Measurements from ENCODE around the gene OR52J3. TPM values are rescaled to one million over a fixed set of nuclear protein-coding genes. Genes with fewer than 3 reads are reported as not detected.

The OR52J3 gene
- total RNA-seq, 1 experiment from 2014 or later, result not detected

DNA sequence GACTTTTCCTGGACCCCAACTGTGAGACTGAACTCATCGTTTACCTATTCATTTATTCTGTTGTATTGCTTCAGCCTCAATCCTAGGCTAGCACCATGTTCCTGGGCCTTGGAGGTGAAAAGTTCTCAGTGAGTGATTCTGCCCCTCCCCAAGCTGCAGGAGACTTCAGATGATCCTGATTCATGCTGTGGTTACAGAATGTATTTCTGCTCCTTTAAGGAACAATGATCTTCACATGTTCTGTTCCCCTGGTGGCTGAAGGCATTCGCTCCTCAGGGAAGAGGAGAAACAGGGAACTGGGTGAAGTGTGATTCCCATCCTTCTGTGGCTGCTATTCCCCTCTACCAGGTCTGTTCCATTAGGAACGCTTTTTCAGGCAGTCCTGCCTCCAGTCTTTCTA, 25.5 kb downstream of the OR52J3 start:
- no peak overlapping the region for H3K4me3 ChIP-seq
- no peak for DNase-seq
- no peaks in the 10 kb centered on the region for H3K36me3 ChIP-seq
- no peaks in the 10 kb centered on the region; the same call in 1 of the 2 replicates for H3K27me3 ChIP-seq
- no peaks in the 10 kb centered on the region for H3K9me3 ChIP-seq

DNA sequence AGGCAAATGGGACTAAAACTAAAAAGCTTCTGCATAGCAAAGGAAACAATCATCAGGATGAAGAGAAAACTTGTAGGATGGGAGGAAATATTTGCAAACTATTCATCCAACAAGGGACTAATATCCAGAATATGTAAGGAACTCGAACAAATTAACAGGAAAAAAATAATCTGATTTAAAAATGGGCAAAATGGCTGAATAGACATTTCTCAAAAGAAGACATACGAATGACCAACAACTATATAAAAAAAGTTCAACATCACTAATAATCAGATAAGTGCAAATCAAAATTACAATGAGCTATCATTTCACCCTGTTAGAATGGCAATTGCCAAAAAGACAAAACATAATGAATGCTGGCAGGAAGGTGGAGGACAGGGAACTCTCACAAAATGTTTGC, 35.1 kb downstream of the OR52J3 start:
- Histone ChIP-seq H3K4me3 (no peak overlapping the region), H3K9me3 (no peaks in the 10 kb centered on the region), H3K36me3 (no peaks in the 10 kb centered on the region), H3K27me3 (no peaks in the 10 kb centered on the region)
- DNase-seq, result no peak

DNA sequence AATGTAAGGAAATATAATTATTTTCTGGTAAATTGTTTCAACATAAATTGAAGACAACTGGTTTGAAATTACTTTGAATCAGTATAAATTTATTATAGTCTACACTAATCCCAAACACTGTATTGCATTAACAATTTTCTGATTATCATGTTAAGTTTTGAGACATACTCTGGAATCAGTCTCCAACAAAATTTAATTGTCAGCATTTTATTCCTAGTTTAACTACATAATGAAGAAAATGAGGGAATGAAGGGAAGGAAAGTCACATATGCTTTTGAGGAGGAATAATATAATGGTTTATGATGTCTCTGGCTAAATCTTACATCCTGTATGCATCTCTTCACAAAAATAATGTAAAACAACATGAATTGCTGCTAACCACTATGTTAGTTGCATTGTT, 37.3 kb downstream of the OR52J3 start:
- no peak for DNase-seq
- no peaks in the 10 kb centered on the region for H3K27me3 ChIP-seq
- H3K36me3 ChIP-seq, result no peaks in the 10 kb centered on the region
- H3K9me3 ChIP-seq, result no peaks in the 10 kb centered on the region
- no peak overlapping the region for H3K4me3 ChIP-seq

DNA sequence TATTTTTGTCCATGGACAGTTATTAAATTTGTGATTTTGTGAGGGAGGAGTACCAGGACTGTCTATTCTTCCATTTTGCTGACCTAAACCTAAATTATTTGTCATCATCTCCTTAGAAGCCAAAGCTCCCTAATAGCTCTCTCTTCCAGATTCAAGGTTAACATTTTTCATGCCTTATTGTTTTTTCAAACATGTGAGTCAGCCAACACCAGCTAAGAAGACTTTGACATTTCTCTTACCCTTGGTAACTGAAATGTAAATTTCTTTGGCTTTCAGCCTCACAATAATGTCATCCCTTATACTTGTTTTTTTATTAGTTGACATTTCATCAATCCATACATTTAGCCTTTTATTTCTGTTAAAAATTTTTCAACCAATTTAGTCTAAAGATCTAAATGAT, 42.2 kb downstream of the OR52J3 start:
- DNase-seq, result no peak
- Histone ChIP-seq H3K9me3 (no peaks in the 10 kb centered on the region), H3K27me3 (no peaks in the 10 kb centered on the region)

DNA sequence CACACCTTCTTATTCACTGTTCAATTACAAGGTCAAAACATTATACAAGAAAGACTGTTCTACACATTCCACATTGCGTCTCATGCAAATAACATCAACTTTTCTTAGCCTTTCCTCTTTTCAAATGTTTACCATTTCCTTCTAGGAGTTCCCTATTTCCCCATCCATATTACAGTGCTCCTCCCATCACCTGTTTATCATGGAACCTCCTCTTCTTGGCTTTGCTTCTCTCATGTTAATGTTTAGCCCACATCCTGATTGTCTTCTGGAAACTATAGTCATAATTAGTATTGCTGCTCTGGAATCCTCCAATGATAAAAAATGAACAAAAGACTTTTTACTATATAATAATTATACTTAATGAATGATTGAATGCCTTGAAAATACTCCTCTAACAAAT, 44.3 kb downstream of the OR52J3 start:
- Histone ChIP-seq H3K9me3 (no peaks in the 10 kb centered on the region), H3K36me3 (no peaks in the 10 kb centered on the region), H3K4me3 (no peak overlapping the region), H3K27me3 (no peaks in the 10 kb centered on the region)
- no peak for DNase-seq

More for the DNA sequence above, 42.2 kb downstream of the OR52J3 start:
- Histone ChIP-seq H3K36me3 (no peaks in the 10 kb centered on the region), H3K4me3 (no peak overlapping the region)

DNA sequence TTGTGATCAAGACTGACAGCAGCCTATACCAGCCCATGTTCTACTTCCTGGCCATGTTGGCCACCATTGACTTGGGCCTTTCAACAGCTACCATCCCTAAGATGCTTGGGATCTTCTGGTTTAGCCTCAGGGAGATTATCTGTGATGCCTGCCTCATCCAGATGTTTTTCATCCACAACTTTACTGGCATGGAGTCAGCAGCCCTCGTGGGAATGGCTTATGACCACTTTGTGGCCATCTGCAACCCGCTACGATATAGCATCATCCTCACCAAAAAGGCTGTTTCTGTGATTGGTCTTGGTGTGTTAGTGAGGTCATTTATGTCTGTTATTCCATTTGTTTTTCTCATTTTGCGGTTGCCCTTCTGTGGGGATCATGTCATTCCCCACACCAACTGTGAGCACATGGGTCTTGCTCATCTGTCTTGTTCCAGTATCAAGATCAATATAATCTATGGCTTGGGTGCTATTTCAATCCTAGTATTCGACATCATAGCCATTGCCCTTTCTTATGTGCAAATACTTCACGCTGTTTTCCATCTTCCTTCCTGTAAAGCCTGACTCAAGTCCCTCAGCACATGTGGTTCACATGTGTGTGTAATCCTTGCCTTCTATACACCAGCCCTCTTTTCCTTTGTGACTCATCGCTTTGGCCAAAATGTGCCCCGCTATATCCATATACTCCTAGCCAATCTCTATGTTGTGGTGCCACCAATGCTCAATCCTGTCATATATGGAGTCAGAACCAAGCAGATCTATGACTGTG, 46.7 kb downstream of the OR52J3 start:
- no peak for DNase-seq
- Histone ChIP-seq H3K4me3 (no peak overlapping the region), H3K9me3 (no peaks in the 10 kb centered on the region), H3K36me3 (no peaks in the 10 kb centered on the region), H3K27me3 (no peaks in the 10 kb centered on the region; the same call in 1 of the 2 replicates)

DNA sequence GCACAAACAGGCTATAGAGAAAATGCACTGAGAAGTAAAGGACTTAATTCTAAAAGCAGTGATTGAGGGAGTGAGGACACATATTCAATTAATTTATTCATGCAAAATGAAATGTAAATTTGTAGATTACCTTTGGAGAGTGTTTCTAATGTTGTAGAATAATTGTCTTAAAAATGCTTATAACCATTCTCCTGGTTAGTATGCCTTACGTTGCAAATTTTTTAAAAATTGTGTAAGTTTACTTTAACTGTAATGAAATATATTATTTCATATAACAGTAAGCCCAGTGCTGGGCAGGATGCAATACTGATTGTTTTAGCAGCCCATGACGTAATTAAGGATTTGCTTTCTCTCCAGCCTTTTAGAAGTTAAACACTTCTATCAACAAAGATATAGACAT, 49.7 kb downstream of the OR52J3 start:
- no peak for DNase-seq
- H3K9me3 ChIP-seq, result no peaks in the 10 kb centered on the region
- H3K36me3 ChIP-seq, result no peaks in the 10 kb centered on the region
- H3K27me3 ChIP-seq, result no peaks in the 10 kb centered on the region; the same call in 1 of the 2 replicates
- no peak overlapping the region for H3K4me3 ChIP-seq

Other genes starting within 250 kb of the OR52J3 start
- not detected in 2 replicates for gene OR52R1, start 242.1 kb upstream of the OR52J3 start, total RNA-seq (2014; rRNA removed; shearing (Covaris generic); ENCODE audit: low replicate concordance)
- gene OR51F2, start 225.2 kb upstream of the OR52J3 start, total RNA-seq (2014; rRNA removed; shearing (Covaris generic); ENCODE audit: low replicate concordance), result not detected in 2 replicates
- not detected in 2 replicates for gene OR51S1, start 197.3 kb upstream of the OR52J3 start, total RNA-seq (2014; rRNA removed; shearing (Covaris generic); ENCODE audit: low replicate concordance)
- not detected in 2 replicates for gene OR51T1, start 164.6 kb upstream of the OR52J3 start, total RNA-seq (2014; rRNA removed; shearing (Covaris generic); ENCODE audit: low replicate concordance)
- not detected in 2 replicates for gene OR51A7, start 142.7 kb upstream of the OR52J3 start, total RNA-seq (2014; rRNA removed; shearing (Covaris generic); ENCODE audit: low replicate concordance)
- gene OR51G2, start 127.2 kb upstream of the OR52J3 start, total RNA-seq (2014; rRNA removed; shearing (Covaris generic); ENCODE audit: low replicate concordance), result not detected in 2 replicates
- not detected in 2 replicates for gene OR51G1, start 122.2 kb upstream of the OR52J3 start, total RNA-seq (2014; rRNA removed; shearing (Covaris generic); ENCODE audit: low replicate concordance)
- gene OR51A4, start 98.9 kb upstream of the OR52J3 start, total RNA-seq (2014; rRNA removed; shearing (Covaris generic); ENCODE audit: low replicate concordance), result not detected in 2 replicates
- not detected in 2 replicates for gene OR51A2, start 90.8 kb upstream of the OR52J3 start, total RNA-seq (2014; rRNA removed; shearing (Covaris generic); ENCODE audit: low replicate concordance)
- gene OR51L1, start 51.7 kb upstream of the OR52J3 start, total RNA-seq (2014; rRNA removed; shearing (Covaris generic); ENCODE audit: low replicate concordance), result not detected in 2 replicates
- gene OR52E2, start 13.1 kb downstream of the OR52J3 start, total RNA-seq (2014; rRNA removed; shearing (Covaris generic); ENCODE audit: low replicate concordance), result not detected in 2 replicates
- gene OR52E1, start 23.0 kb downstream of the OR52J3 start, total RNA-seq (2014; rRNA removed; shearing (Covaris generic); ENCODE audit: low replicate concordance), result not detected in 2 replicates
- not detected in 2 replicates for gene OR52A5, start 91.8 kb downstream of the OR52J3 start, total RNA-seq (2014; rRNA removed; shearing (Covaris generic); ENCODE audit: low replicate concordance)
- not detected in 2 replicates for gene OR52A1, start 108.2 kb downstream of the OR52J3 start, total RNA-seq (2014; rRNA removed; shearing (Covaris generic); ENCODE audit: low replicate concordance)
- gene OR51V1, start 154.2 kb downstream of the OR52J3 start, total RNA-seq (2014; rRNA removed; shearing (Covaris generic); ENCODE audit: low replicate concordance), result not detected in 2 replicates
- not detected in 2 replicates for gene HBB, start 180.5 kb downstream of the OR52J3 start, total RNA-seq (2014; rRNA removed; shearing (Covaris generic); ENCODE audit: low replicate concordance)
- gene HBD, start 188.0 kb downstream of the OR52J3 start, total RNA-seq (2014; rRNA removed; shearing (Covaris generic); ENCODE audit: low replicate concordance), result not detected in 2 replicates
- gene HBG1, start 203.3 kb downstream of the OR52J3 start, total RNA-seq (2014; rRNA removed; shearing (Covaris generic); ENCODE audit: low replicate concordance), result not detected in 2 replicates
- gene HBG2, start 208.3 kb downstream of the OR52J3 start, total RNA-seq (2014; rRNA removed; shearing (Covaris generic); ENCODE audit: low replicate concordance), result not detected in 2 replicates
- gene HBE1, start 223.4 kb downstream of the OR52J3 start, total RNA-seq (2014; rRNA removed; shearing (Covaris generic); ENCODE audit: low replicate concordance), result not detected in 2 replicates